Measurements from ENCODE around the gene C2.
A peak's percentile ranks its signal among the peaks of the same experiment; 100 is the strongest.

C2 gene

DNA sequence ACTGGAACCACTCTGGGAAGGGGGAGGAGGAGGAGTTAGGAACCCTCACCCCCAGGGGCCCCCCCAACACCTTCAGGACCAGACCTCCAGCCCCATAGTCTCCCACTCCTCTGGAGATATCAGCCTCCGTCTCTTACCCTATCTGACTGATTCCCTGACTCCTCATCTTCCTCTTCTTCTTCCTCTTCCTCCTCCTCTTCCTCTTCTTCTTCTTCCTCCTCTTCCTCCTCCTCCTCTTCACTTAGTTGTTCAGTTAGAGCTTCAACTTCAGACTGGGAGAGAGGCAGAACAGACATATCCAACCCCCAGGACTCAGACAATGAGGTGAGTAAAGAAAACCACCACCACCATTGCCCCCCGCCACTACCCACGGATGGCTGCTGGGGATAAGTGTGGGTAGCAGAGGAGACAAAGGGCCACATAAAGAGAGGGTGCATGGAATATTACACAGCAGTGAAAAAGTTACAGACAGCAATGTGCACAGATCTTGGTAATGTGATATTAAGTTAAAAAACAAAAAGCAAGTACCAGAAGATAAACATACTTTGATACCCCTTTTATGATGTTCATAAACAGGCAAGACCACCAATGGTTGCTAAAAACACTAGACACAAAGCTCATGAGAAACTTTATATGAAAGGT is 38.1 kb upstream of the C2 start:
- H3K9me3 Mint-ChIP-seq = no peaks in the 10 kb centered on the region
- no peaks in the 10 kb centered on the region for H3K4me1 Mint-ChIP-seq
- peak overlapping the region; percentile 1 for H3K27ac Mint-ChIP-seq
- no peak overlapping the region for H3K4me3 Mint-ChIP-seq
- H3K36me3 Mint-ChIP-seq = peaks cover 43% of the 10 kb centered on the region
- no peaks in the 10 kb centered on the region for H3K27me3 Mint-ChIP-seq
- DNase-seq (ENCODE audit: low spot score in 2 of 2) = no peak
- no peak for ATAC-seq (ENCODE audit: low read depth)

GRCh38 chr6:31892821-31893220 is 34.7 kb upstream of the C2 start:
- Mint-ChIP-seq H3K4me3 (no peak overlapping the region), H3K27ac (no peak overlapping the region), H3K4me1 (peaks cover 9% of the 10 kb centered on the region), H3K27me3 (no peaks in the 10 kb centered on the region), H3K36me3 (peaks cover 27% of the 10 kb centered on the region), H3K9me3 (no peaks in the 10 kb centered on the region)
- ATAC-seq (ENCODE audit: low read depth) (no peak), DNase-seq (ENCODE audit: low spot score in 2 of 2) (no peak)

GRCh38 chr6:31896493-31896855 is 31.0 kb upstream of the C2 start:
- H3K27ac Mint-ChIP-seq = peak overlapping the region; percentile 81

DNA sequence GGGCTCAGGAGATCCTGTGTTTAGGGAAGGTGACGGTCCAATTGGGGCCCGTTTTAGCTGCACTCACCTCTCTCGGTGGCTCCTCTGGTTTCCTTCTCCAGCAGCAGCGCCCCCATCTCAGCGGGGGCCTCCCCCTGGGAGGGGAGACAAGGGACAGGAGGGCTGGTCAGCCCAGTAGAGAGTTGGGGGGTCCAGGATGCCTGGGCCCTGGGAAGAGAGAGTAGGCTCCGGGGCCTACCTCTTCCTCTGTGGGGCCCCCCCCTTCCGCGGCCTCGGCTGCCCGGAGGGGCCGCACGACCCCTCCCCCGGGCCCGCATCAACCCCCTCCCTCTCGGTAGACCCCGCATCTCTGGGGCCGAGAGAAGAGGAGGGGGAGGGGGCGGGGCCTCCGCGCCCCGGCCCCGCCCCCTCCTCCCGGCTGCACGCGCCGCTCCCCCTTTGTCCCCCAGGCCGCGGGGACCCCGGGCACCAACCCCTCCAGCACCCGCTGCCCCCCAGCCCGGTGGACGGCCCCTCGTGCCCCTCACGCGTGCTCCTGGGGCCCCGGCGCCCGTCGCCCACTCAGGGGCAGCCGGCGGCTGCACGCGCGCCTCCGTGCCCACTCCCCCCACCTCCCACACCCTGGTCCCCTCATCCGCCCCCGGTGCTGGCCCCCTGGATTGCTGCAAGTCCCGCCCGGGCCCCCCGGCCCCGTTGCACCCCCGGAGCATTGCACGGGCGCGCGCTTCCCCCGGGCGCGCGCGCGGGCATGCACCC is 30.5 kb upstream of the C2 start:
- ATAC-seq (ENCODE audit: low read depth) = no peak
- no peak for DNase-seq (ENCODE audit: low spot score in 2 of 2)
- Mint-ChIP-seq H3K4me1 (peaks cover 23% of the 10 kb centered on the region), H3K4me3 (peak overlapping the region; percentile 96), H3K27ac (peak overlapping the region; percentile 81), H3K27me3 (no peaks in the 10 kb centered on the region), H3K36me3 (peaks cover 13% of the 10 kb centered on the region), H3K9me3 (no peaks in the 10 kb centered on the region)

More at GRCh38 chr6:31896493-31896855, 31.0 kb upstream of the C2 start:
- ATAC-seq (ENCODE audit: low read depth) (no peak), DNase-seq (ENCODE audit: low spot score in 2 of 2) (no peak)
- Mint-ChIP-seq H3K4me3 (peak overlapping the region; percentile 81), H3K9me3 (no peaks in the 10 kb centered on the region), H3K36me3 (peaks cover 14% of the 10 kb centered on the region), H3K27me3 (no peaks in the 10 kb centered on the region), H3K4me1 (peaks cover 23% of the 10 kb centered on the region)

DNA sequence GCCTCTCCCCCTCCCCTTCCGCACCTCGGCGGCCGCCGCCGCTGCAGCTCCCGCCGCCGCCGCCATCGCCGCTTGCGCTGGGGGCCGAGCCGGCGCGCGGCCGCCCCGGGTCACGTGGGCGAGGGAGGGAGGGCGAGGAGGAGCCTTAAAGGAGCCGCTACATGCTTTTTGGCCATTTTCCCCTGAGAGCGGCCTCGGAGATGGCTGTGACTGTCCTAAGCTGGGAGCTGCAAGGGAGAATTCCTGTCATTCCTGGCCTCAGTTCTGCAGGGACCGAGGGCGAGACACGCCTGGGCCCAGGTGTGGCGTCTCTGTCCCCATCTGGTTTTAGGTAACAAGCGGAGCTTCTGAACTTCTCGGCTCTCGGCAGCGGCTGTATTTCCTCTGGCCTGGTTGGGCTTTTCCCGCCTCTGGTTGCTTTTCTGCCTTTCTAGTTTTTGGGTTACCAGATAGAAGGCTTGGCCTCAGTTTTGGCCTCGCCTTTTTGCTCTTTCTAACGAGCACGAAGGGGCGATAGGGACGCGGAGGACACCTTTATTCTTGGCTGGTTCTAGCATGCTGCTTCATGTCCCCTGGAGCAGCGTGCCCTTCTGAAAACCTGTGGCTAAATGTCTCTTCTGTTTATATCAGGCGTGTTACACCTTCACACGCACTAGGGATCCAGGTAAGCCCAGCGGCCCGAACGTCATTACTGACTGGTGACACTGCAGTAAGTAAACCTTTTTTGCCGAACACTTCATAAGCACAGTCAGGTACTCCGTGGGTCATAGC is 29.7 kb upstream of the C2 start, which contains the start of gene EHMT2:
Gene EHMT2, minus strand, starts transcription at position 87 of the 771 bp plus-strand sequence. Its CDS starts 21 bp downstream, at position 66.
- no peaks in the 10 kb centered on the region for H3K9me3 Mint-ChIP-seq
- no peaks in the 10 kb centered on the region for H3K27me3 Mint-ChIP-seq
- peak within 1 kb of the TSS; percentile 96 for H3K4me3 Mint-ChIP-seq
- H3K27ac Mint-ChIP-seq = peak within 1 kb of the TSS; percentile 91
- DNase-seq (ENCODE audit: low spot score in 2 of 2) = peak; percentile 80 to 81
- H3K4me1 Mint-ChIP-seq = peaks cover 27% of the 10 kb centered on the region
- peaks cover 7% of the 10 kb centered on the region for H3K36me3 Mint-ChIP-seq
- ATAC-seq (ENCODE audit: low read depth) = peak; percentile 61

- peak; percentile 19 for ATAC-seq (ENCODE audit: low read depth)
Measured at GRCh38 chr6:31898383-31899011, 29.0 kb upstream of the C2 start.

GRCh38 chr6:31899215-31899614 is 28.3 kb upstream of the C2 start:
- ATAC-seq (ENCODE audit: low read depth) (no peak), DNase-seq (ENCODE audit: low spot score in 2 of 2) (no peak)
- H3K4me3 Mint-ChIP-seq = peak overlapping the region; percentile 67
- H3K27ac Mint-ChIP-seq = no peak overlapping the region
- H3K27me3 Mint-ChIP-seq = no peaks in the 10 kb centered on the region
- H3K4me1 Mint-ChIP-seq = peaks cover 30% of the 10 kb centered on the region
- H3K36me3 Mint-ChIP-seq = no peaks in the 10 kb centered on the region
- no peaks in the 10 kb centered on the region for H3K9me3 Mint-ChIP-seq

More at GRCh38 chr6:31898383-31899011, 29.0 kb upstream of the C2 start:
- no peak for DNase-seq (ENCODE audit: low spot score in 2 of 2)
- Mint-ChIP-seq H3K4me1 (peaks cover 30% of the 10 kb centered on the region), H3K4me3 (peak overlapping the region; percentile 96), H3K36me3 (peaks cover 2% of the 10 kb centered on the region), H3K9me3 (no peaks in the 10 kb centered on the region), H3K27me3 (no peaks in the 10 kb centered on the region), H3K27ac (peak overlapping the region; percentile 91)

DNA sequence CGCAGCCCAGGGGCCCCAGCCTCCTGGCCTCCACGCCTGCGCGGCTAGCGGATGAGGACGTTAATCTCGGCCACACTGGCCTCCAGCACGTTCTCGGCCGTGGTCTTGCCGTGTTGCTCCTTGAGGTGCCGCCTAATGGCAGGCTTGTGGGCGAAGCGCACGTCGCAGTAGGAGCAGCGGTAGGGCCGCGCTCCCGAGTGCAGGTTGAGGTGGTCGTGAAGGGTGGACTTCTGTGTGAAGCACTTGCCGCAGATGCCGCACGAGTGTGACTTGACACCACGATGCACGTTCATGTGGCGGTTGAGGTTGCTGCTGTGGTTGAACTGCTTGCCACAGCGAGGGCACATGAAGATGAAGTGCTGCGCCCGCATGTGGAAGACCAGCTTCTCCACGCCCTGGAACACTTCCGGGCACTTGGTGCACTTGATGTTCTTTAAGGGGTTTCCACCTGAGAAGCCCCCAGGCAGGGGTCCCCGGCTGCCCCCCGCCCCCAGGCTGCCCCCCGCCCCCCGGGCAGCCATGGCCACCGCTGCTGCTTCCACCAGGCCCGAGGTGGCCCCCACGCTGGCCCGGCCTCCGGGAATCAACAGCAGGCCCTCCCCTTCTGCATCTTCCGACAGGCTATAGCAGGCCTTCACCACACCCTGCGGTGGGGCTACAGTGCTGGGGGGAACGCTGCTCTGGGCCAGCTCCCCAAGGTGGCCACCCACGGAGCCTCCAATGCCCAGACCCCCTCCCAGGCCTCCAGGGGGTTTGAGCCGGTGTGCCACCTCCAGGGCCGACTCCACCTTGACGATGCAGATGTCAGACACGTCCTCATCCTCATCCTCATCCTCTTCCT is 27.4 kb upstream of the C2 start:
- no peak overlapping the region for H3K27ac Mint-ChIP-seq
- ATAC-seq (ENCODE audit: low read depth) (no peak), DNase-seq (ENCODE audit: low spot score in 2 of 2) (no peak)
- peak overlapping the region; percentile 67 for H3K4me3 Mint-ChIP-seq
- H3K36me3 Mint-ChIP-seq = no peaks in the 10 kb centered on the region
- peaks cover 30% of the 10 kb centered on the region for H3K4me1 Mint-ChIP-seq
- no peaks in the 10 kb centered on the region for H3K9me3 Mint-ChIP-seq
- no peaks in the 10 kb centered on the region for H3K27me3 Mint-ChIP-seq

DNA sequence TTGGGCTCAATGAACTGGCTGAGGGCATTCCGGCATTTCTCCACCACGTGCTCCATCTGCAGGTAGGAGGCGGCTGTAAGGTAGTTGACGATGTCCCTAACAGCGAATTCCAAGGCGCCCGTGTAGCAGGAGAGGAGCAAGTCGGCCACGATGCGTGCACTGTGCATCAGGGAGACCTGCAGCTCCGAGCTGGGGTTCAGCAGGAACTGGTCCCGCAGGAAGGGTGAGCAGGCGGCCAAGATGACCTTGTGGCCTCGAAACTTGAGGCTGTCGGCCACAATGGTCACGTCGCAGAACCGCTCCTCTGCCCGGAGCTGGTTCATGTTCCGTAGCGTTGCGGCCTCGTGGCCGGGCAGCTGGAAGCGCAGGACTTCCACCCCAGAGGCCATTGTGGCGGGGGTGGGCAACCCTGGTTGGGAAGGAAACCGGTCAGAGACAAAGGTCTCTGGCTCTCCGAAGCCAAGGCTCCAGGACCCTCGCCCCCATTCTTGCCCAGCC is 26.6 kb upstream of the C2 start:
- H3K27ac Mint-ChIP-seq = no peak overlapping the region

DNA sequence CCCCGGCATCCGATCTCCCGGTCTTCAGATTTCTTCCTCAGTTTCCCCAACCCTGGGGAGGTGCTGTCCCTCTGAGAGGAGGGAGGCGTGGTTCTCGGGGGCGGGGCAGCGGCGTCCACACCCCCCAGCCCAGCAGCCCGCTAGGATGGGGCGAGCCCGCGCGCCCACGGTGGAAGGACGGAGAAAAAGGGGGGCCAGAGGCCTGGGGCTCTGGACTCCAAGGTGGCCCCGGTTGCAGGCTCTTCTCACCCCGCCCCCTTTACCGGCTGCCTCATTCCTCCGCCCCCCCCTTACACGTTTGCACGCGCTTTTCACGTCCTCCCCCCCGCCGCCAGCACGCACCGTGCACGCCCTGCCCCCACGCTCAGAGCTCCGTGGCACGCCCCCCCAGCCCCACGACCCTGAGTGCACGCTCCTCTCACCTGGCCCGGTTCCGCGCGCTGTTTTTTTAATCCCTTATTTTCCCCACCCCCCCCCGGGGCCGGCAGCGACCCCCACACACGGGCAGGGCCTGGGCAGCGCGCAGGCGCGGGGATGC is 26.0 kb upstream of the C2 start:
- H3K27me3 Mint-ChIP-seq = no peaks in the 10 kb centered on the region
- DNase-seq (ENCODE audit: low spot score in 2 of 2) = peak; percentile 67 to 73
- no peaks in the 10 kb centered on the region for H3K36me3 Mint-ChIP-seq
- ATAC-seq (ENCODE audit: low read depth) = peak; percentile 37
- no peaks in the 10 kb centered on the region for H3K9me3 Mint-ChIP-seq
- H3K4me3 Mint-ChIP-seq = peak overlapping the region; percentile 80
- H3K27ac Mint-ChIP-seq = peak overlapping the region; percentile 25
- H3K4me1 Mint-ChIP-seq = peaks cover 24% of the 10 kb centered on the region

More for the DNA sequence above, 26.6 kb upstream of the C2 start:
- DNase-seq (ENCODE audit: low spot score in 2 of 2) = no peak
- Mint-ChIP-seq H3K9me3 (no peaks in the 10 kb centered on the region), H3K4me3 (peak overlapping the region; percentile 32), H3K4me1 (peaks cover 27% of the 10 kb centered on the region), H3K27me3 (no peaks in the 10 kb centered on the region), H3K36me3 (no peaks in the 10 kb centered on the region)
- ATAC-seq (ENCODE audit: low read depth) = no peak

- Mint-ChIP-seq H3K4me1 (peaks cover 22% of the 10 kb centered on the region), H3K36me3 (no peaks in the 10 kb centered on the region), H3K27ac (peak within 1 kb of the TSS; percentile 25), H3K9me3 (no peaks in the 10 kb centered on the region), H3K27me3 (no peaks in the 10 kb centered on the region), H3K4me3 (peak within 1 kb of the TSS; percentile 80)
- peak; percentile 77 to 78 for DNase-seq (ENCODE audit: low spot score in 2 of 2)
- peak; percentile 60 for ATAC-seq (ENCODE audit: low read depth)
Measured at GRCh38 chr6:31901953-31902643, 25.4 kb upstream of the C2 start, which contains the start of gene ZBTB12. ZBTB12 (minus strand) TSS chr6:31902086; CDS start chr6:31901305, 781 bp downstream.

DNA sequence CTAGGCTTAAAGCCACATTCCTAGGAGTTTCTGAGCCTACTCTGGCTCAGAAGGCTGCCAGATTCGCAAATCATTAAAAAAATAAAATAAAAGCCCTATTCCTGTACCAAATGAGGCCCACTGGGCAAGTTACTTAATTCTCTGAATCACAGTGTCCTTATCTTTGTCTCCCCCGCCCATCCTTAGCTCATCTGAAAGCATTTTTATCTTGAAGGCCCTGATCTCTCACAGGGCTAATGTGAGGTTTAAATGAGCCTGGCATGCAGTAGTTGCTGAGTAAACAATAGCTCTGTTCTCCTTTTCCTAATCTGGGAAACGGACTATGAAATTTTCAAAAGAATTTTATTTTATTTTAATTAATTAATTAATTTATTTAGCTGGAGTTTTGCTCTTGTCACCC is 23.6 kb upstream of the C2 start:
- no peak for ATAC-seq (ENCODE audit: low read depth)
- Mint-ChIP-seq H3K4me1 (peaks cover 14% of the 10 kb centered on the region), H3K27ac (no peak overlapping the region), H3K27me3 (no peaks in the 10 kb centered on the region), H3K9me3 (no peaks in the 10 kb centered on the region), H3K4me3 (no peak overlapping the region), H3K36me3 (no peaks in the 10 kb centered on the region)
- no peak for DNase-seq (ENCODE audit: low spot score in 2 of 2)
